HEK293T (cell line): ENCODE results near the gene CPVL.

Source experiments
- ARNT ChIP-seq: fragments of 450-650 bp; IDR thresholded peaks from 2 replicates; pipeline ENCODE4 v1.6.1; 2017; ENCODE audit warnings: mild to moderate bottlenecking
- BHLHE40 ChIP-seq: fragments of 450-650 bp; IDR thresholded peaks from 2 replicates; pipeline ENCODE4 v1.6.1; 2016; ENCODE audit warnings: mild to moderate bottlenecking, moderate library complexity, borderline replicate concordance
- CTBP1 ChIP-seq: fragments of 450-650 bp; IDR thresholded peaks from 2 replicates; pipeline ENCODE4 v1.6.1; 2016; ENCODE audit warnings: borderline replicate concordance
- ELF4 ChIP-seq: fragments of 450-650 bp; IDR thresholded peaks from 2 replicates; pipeline ENCODE4 v1.6.1; 2017; ENCODE audit warnings: antibody characterized with exemption
- FOXA1 ChIP-seq: fragments of 450-650 bp; IDR thresholded peaks from 2 replicates; pipeline ENCODE4 v1.6.1; 2016; ENCODE audit warnings: mild to moderate bottlenecking
- FOXM1 ChIP-seq: fragments of 450-650 bp; IDR thresholded peaks from 2 replicates; pipeline ENCODE4 v1.6.1; 2017; ENCODE audit warnings: mild to moderate bottlenecking, borderline replicate concordance
- L3MBTL2 ChIP-seq: fragments of 450-650 bp; conservative IDR thresholded peaks from 2 replicates; pipeline ENCODE4 v1.6.1; 2016; ENCODE audit warnings: mild to moderate bottlenecking
- LEF1 ChIP-seq: fragments of 450-650 bp; IDR thresholded peaks from 2 replicates; pipeline ENCODE4 v1.6.1; 2017; ENCODE audit warnings: mild to moderate bottlenecking, borderline replicate concordance
- SP1 ChIP-seq: fragments of 450-650 bp; IDR thresholded peaks from 2 replicates; pipeline ENCODE4 v1.6.1; 2017
- TARDBP ChIP-seq: fragments of 450-650 bp; IDR thresholded peaks from 2 replicates; pipeline ENCODE4 v1.6.1; 2016

DNA sequence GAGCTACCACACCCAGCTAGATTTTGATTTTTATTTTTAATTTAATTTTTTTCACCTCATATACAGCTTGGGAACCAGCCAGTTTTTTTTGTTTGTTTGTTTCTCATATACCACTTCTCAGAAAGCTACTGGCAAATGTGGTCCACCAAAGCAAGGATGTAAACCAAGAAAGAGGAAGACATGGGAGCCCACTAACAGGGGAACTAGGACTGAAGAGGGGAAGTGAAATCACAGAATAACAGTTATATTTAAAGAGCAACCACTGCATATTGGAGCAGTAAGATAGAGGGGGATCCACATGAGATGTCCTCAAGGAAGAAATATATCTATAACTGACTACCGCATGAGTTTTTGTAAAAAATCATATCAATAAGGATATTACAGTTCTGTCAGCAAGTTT is 10.5 kb downstream of the CPVL start:
- no peak for TF ChIP-seq FOXM1
- no peak for TF ChIP-seq ELF4
- no peak for TF ChIP-seq SP1
- no peak for TF ChIP-seq BHLHE40
- no peak for TF ChIP-seq FOXA1
- TF ChIP-seq L3MBTL2, result no peak
- no peak for TF ChIP-seq LEF1
- TF ChIP-seq CTBP1, result no peak
- TF ChIP-seq ARNT, result no peak
- no peak for TF ChIP-seq TARDBP
